SK-N-MC (cell line): ENCODE data around the gene PHF3.

ENCODE experiments used
- EZH2 ChIP-seq: fragments of 200-600 bp; sonication (generic); IDR thresholded peaks from one replicate; pipeline ENCODE4 v1.6.1; 2017; ENCODE audit warnings: antibody characterized with exemption
- FOXP2 ChIP-seq: optimal IDR thresholded peaks from 2 replicates; pipeline ENCODE3; 2011; ENCODE audit warnings: mild to moderate bottlenecking, moderate library complexity; ENCODE audit not compliant: insufficient read depth; ENCODE audit errors: extremely low read length, control extremely low read depth
- POLR2AphosphoS5 ChIP-seq: IDR thresholded peaks from 2 replicates; pipeline ENCODE4 v1.6.1; 2012; ENCODE audit warnings: mild to moderate bottlenecking, low read depth, low read length, borderline replicate concordance

DNA sequence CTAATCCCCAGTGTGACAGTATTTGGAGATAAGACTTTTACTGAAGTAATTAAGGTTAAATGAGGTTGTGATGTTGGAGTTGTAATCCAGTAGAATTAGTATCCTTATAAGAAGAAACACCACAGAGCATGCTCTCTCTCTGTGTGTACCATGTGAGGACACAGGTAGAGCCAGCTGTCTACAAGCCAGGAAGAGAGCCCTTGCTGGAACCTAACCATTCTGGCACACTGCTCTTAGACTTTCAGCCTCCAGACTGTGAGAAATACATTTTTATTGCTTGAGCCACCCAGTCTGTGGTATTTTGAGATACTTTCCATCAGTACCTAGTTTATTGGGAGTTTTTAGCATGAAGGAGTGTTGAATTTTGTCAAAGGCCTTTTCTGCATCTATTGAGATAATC lies 110.2 kb downstream of the PHF3 start:
- no peak for TF ChIP-seq POLR2AphosphoS5
- TF ChIP-seq EZH2: no peak
- TF ChIP-seq FOXP2: no peak
